GM12801 (cell line): Measurements from ENCODE around the gene CHRNG.

Experiments used
- CTCF ChIP-seq: IDR thresholded peaks from one replicate; pipeline ENCODE4 v1.5.1; 2011; ENCODE audit warnings: control low read depth; ENCODE audit not compliant: insufficient read length; ENCODE audit errors: extremely low read depth

CHRNG gene

GRCh38 chr2:232494542-232494941 is 45.0 kb upstream of the CHRNG start:
- TF ChIP-seq CTCF: no peak

- no peak for TF ChIP-seq CTCF
Measured at GRCh38 chr2:232495292-232495691, 44.2 kb upstream of the CHRNG start.

- TF ChIP-seq CTCF: no peak
Measured at GRCh38 chr2:232496501-232497270, 42.8 kb upstream of the CHRNG start.

- no peak for TF ChIP-seq CTCF
Measured at GRCh38 chr2:232497348-232497747, 42.1 kb upstream of the CHRNG start.

GRCh38 chr2:232498452-232498851 is 41.0 kb upstream of the CHRNG start:
- TF ChIP-seq CTCF: no peak

GRCh38 chr2:232501331-232501771 is 38.1 kb upstream of the CHRNG start:
- TF ChIP-seq CTCF: no peak

- no peak for TF ChIP-seq CTCF
Measured at GRCh38 chr2:232501794-232502390, 37.6 kb upstream of the CHRNG start.
